GM19193 (cell line): Measurements from ENCODE around the gene CYB5D1.

Source experiments
- POLR2A ChIP-seq: IDR thresholded peaks from 4 replicates; pipeline ENCODE4 v1.6.1; 2011; ENCODE audit not compliant: insufficient read depth, insufficient read length; ENCODE audit errors: extremely low read depth

Gene CYB5D1

DNA sequence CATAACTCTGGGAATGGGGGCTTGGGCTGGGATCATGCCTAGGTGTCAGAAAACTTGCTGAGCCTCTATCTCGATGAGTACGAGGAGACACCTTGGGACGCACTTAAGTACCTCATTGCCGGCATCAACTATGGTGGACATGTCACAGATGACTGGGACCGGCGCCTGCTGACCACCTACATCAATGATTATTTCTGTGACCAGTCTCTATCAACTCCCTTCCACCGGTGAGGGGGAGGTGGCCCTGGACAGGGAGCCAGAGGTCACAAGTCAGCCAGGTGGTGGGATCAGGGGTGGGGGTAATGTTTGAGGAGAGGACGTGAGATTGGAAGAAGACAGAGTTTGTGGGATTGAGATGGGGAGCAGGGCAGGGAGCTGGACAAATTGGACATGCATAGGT lies 27.2 kb upstream of the CYB5D1 start:
- no peak for TF ChIP-seq POLR2A

DNA sequence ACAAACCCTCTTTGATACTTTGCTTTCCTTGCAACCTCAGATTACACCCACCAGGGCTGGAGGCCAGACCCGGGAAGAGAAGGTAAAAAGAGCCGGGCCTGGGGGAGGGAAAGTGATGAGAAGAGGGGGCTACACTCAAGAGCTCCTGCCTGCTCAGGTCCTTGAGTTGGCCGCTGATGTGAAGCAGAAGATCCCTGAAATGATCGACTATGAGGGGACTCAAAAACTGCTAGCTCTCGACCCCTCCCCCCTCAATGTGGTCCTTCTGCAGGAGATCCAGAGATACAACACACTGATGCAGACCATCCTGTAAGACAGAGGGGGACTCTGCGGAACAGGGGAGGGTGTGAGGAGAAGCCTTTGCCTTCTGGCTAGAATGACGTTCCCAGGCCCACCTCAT lies 26.6 kb upstream of the CYB5D1 start:
- TF ChIP-seq POLR2A: no peak

DNA sequence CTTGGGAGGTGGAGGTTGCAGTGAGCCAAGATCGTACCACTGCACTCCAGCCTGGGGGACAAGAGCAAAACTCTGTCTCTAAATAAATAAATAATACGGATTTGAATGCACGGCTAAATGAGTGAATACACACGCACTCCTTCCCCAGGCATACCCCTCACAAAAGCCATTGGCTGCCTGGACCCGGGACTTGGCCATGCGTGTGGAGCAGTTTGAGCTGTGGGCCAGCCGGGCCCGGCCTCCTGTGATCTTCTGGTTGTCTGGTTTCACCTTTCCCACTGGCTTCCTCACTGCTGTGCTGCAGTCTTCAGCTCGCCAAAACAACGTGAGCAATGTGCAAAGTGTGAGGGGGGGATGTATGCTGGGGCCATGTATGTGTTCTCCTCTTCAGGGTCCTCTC lies 25.4 kb upstream of the CYB5D1 start:
- TF ChIP-seq POLR2A: no peak

DNA sequence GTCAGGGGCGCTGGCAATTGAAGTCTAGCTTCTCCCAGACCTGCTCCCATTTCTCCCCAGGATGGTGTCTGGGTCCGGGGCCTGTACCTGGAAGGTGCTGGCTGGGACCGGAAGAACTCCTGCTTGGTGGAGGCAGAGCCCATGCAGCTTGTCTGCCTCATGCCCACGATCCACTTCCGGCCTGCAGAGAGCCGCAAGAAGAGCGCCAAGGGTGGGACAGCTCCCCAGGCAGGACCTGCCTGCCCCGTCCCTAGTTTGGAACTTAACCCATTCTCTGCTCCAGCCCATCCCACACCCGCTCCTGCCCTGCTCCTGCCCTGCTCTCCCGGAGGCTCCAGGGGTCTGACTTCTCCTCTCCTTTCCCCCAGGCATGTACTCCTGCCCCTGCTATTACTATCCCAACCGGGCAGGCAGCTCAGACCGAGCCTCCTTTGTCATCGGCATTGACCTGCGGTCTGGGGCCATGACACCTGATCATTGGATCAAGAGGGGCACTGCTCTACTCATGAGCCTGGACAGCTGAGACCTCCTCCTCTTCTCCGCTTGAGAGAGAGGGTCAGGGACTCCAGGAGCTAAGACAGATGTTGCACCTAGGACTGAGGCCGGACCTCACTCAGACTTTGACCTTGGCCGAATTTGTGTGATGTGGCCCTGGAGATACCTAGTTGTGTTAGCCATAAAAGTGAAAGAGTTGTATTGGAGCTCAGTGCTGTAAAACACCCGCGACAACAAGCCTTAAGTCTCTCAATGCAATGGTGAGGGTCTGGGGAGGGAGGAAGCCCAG lies 24.6 kb upstream of the CYB5D1 start:
- no peak for TF ChIP-seq POLR2A

DNA sequence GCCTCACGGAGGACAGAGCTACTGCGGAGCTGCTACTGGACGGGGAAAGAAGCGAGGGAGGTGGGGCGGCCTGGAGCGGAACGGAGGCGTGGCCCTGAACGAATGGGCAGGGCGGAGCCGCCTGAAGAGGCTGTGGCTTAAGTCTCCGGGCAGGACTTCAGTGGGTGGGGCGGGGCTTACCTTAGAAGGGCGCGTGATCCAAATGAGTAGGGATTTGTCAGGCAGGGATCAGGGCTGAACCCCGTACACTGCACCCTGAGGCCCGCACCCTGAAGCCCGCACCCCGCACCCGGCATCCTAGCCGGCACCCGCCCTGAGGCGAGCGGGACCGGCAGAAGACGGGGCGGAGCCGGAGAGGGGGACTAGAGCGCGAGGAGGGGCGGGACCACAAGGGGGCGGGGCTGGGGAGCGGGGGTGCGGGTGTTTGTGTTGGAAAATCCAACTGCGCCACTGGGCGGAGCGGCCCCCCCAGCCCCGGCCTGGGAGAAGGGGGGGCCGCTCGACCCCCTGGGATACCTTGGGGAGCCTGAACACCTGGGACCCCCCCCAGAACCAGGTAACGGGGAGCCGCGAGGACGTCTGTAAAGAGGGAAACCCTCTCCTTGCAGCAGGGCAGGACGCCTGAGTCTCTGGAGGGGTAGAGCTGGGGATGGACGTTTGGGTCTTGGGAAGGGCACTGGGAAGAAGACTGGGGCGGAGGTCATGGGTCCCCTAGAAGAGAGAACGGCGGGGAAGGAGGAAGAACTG lies 23.8 kb upstream of the CYB5D1 start, which contains the start of gene KDM6B:
Gene KDM6B, plus strand, starts transcription at position 423 of the 747 bp plus-strand sequence. CDS start 11,338 bp downstream, outside the sequence.
- no peak for TF ChIP-seq POLR2A

DNA sequence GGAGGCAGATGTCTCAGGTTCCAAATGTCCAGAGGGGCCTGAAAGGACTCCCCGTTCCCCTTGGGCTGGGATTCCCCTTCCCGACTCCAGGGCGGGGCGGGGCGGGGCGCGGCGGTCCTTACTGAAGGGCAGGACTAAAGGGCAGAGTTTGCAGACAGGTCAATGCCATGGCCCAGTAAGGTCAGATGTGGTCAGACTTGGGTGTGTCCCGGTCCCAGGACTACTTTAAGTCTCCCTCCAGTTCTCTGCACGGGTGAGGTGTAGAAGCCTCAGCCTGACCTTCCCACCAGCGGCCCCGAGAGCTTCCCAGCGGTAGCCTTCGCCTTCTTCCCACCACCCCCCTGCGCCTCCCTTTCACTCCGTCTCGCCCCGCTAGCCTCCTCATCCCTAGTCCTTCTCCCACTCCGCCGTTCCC lies 23.3 kb upstream of the CYB5D1 start:
- no peak for TF ChIP-seq POLR2A

DNA sequence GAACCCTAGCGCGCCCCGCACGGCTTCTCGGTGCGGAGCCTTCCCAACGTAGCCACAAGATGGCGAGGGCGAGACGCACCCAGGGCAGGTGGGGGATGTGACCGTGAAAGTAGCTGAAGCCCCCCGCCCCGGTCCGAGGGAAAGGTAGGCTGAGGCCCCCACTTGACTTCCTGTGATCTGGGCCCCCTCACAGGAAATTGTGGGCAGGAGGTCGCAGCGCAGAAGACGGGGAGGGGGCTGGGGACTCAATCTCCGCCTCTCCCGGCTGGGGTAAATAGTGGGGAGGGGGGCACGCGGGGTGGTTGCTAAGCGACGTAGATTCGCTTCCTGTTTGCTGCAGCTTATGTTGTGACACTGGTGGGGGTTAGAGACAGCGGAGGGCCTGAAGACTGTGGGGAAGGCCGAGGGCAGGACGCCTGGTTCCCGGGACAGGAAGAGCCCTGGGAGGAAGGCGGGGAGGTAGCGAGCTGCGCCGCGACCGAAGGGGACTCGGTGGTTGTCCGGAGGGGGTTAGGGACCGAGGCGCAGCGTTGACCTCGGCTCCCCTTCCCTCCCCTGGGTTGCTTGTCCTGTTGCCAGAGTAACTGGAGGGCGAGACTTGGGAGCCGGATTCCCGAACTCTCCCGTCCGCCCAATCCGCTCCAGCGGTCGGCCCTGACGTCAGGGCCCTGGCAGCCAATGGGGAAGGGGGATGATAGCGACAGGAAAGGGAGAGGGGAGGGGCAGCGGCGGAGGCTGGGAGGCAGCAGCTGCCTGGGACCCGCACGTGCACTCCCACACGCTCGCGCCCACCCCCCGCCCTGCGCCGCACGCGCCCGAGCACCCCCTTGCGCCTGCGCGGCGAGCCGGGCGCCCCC lies 22.6 kb upstream of the CYB5D1 start:
- TF ChIP-seq POLR2A: no peak

DNA sequence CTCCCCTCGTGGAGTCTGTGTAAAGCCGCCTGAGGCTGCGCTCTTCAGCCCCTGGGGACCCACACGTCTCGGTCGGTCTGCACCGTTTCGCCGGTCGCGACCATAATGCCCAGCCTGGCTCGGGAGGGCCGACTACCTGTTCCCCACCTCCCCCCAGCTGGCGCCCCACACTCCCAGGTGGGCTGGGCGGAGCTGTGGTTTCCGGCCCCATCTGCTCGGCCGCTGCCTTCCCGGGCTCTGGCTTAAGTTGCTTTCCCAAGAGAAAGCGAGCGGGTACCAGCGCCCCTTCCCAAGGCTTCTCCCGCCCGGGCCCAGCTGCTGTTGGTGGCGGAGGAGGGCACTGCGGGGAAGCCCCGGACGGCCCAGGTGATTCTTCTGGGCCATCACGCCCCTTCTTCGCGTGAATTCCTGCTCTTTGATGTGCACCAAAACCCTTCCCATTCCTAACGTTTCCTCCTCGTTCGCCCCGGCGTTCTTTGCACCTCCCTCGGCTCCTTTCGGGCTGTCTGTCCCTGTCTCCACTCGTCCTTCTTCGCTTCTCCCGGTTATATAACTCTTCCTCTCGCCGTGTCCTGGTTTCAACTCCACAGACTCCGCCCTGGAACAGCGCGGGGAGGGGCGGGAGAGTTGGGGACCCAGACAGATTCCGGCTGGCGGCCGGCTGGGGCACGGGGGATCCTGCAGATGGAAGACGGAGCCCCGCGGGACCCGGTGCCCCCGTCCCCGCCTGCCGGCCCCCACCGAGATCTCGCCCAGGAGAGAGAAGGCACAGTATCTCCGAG lies 21.8 kb upstream of the CYB5D1 start:
- TF ChIP-seq POLR2A: peak; percentile 55

DNA sequence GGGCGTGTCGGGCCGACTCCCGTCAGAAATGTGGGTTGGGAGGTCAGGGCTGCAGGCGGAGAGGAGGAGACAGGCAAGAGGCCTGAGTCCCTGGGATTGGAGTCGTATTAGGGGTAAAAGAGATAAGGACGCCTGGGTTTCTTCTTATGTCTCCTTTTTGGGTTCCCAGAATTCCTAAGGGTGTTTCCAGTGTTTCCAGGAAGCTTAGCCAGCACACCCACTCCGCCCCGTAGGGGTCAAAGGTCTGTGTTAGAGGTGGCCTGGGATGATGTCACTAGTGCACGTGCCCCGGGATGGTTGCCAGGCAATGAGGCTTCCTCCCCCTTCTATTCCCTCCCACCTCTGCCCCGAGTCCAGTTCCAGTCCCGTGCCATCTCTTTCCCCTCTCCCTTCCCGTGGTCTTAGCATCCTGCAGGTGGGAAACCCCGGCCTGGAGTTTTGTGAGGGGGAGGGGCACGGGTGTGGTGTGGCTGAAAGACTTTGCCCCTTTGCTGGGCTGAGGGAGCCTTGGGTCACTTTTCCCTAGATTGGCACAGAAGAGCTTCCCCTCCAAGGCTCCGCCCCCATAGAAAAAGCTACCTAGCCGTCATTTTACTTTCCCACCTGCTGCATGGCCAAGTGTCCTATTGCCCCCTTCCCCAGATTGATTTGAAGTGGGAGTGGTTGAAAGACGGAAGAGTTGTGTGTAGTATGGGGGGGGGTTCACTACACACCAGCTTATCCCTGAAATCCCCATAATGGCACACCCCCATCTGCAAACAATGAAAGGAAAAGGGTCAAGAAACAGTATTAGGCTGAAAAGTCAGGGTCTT lies 21.0 kb upstream of the CYB5D1 start:
- no peak for TF ChIP-seq POLR2A

DNA sequence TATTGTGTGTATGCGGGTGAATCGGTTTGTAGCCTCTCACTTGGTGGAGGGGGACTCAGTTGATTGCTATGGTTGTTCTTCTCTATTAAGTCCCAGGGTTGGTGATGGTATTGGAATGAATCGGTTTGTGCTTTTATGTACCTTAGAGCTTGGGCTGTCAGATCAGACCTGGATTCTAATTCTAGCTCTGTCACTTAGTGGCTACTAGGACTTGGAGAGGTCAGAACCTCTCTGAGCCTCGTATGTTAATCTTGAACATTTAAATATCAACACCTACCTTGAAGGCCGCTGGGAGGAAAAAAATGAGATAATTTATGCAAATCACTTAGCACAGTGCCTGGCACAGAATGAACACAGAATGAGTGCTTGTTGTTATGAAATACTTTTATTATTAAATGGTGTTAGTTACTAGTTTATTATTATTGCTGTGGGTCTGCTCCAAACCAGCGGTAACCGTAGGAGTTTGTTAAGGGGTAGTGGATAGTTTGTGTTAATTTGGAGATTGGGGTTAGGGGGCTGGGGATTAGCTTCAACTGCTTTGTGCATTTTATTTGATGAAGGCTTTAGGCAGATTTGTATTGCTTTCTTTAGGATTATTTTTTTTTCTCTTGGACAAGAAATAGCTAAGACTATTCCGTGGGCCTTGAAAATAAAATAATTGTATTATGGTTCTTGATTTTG lies 20.3 kb upstream of the CYB5D1 start:
- no peak for TF ChIP-seq POLR2A

DNA sequence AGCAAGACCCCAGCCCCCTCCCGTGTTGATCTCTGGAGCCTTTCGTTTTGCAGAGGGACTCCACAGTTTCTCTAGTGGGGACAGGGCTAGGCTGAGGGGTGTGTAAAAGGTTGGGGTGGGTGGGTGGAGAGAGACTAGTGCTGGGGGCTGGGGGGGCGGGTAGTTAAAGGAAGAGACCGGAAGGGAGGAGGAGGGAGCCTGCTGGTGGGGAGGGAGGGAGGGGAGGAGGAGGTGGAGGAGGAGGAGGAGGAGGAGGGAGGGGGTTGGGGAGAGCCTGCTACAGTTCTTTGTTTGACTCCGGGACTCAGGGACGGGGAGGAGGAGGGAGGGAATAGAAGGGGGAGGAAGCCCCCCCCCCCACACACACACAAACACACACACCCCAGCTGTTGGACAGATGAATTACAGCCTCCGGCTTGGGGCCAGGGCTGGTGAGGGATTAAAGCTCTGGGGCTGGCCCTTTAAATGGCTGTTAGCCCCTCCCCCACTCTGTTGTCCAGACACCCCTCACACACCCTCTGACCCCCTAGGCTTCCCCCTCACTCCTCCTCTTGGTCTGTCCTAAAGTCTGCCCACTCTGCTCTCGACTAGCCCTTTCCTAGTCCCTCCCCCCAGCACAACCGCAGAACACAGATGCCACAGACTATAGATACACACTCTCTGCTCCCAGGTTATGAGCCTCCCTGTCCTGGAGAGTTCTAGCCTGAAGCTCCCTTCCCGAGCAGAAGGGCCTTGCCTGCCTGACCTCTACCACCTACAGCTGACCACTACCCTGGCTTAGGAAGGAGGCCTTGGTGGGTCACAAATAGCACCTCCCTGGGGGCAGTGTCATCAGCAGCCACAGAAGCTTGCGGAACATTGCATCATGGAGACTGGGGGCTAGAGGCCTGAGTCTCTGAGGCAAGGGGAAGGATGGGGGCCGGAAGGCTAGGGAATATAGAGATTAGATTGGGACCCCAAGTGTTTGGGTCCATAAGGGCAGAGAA lies 19.4 kb upstream of the CYB5D1 start:
- peak; percentile 29 for TF ChIP-seq POLR2A
